Suprapubic skin (tissue), 4 donors: ENCODE measurements around the gene PSMG4. TPM values are rescaled to one million over a fixed set of nuclear protein-coding genes. Genes with fewer than 3 reads are reported as not detected.

Experiments
- DNase-seq, 2 donors: peaks; one replicate each; pipeline ENCODE4 v3.0.0-alpha.2; 2019; ENCODE audit warnings: low spot score in 2 of 2
- H3K27ac ChIP-seq: fragments of 200-600 bp; sonication (generic); one replicate; pipeline ENCODE4 v1.5.1; 2019
- H3K27me3 ChIP-seq: fragments of 200-600 bp; sonication (generic); one replicate; pipeline ENCODE4 v1.5.1; 2019
- H3K36me3 ChIP-seq: fragments of 200-600 bp; sonication (generic); one replicate; pipeline ENCODE4 v1.5.1; 2019
- H3K4me1 ChIP-seq: fragments of 200-600 bp; sonication (generic); one replicate; pipeline ENCODE4 v1.5.1; 2019
- H3K4me3 ChIP-seq: fragments of 200-600 bp; sonication (generic); one replicate; pipeline ENCODE4 v1.5.1; 2019; ENCODE audit warnings: mild to moderate bottlenecking
- H3K9me3 ChIP-seq: fragments of 200-600 bp; sonication (generic); one replicate; pipeline ENCODE4 v1.5.1; 2019
- EP300 ChIP-seq: sonication (generic); formaldehyde crosslinking; IDR thresholded peaks from one replicate; pipeline ENCODE4 v1.6.1; 2017; ENCODE audit warnings: antibody characterized with exemption
- POLR2A ChIP-seq, 2 donors: fragments of 450-650 bp; IDR thresholded peaks; one replicate each; pipeline ENCODE4 v1.6.1; 2017; ENCODE audit warnings: antibody characterized with exemption in 2 of 2, mild to moderate bottlenecking in 2 of 2, moderate library complexity in 2 of 2
- POLR2AphosphoS5 ChIP-seq, 3 donors: sonication (generic); formaldehyde crosslinking; IDR thresholded peaks; one replicate each; pipeline ENCODE4 v1.6.1; 2017; ENCODE audit warnings: antibody characterized with exemption in 3 of 3
- WGBS: methylation state at CpG from one replicate; pipeline ENCODE4 v1.1.5; 2018; 5-methylcytosine and 5-hydroxymethylcytosine counted together
- total RNA-seq, 4 donors: library from RNA; depleted of rRNA; stranded (reverse); fragments of >200 nt; gene quantifications; one replicate each; pipeline ENCODE4 v1.1.0, GENCODE V29; 2016
- TF ChIP-seq, protein P1 (sequence below), 2 donors: fragments of 200-600 bp in 1 of 2; fragments of 450-650 bp in 1 of 2; sonication (generic) in 1 of 2; IDR thresholded peaks; one replicate each; pipeline ENCODE4 v1.5.1; 2016 to 2019; ENCODE audit warnings: antibody characterized with exemption in 2 of 2, mild to moderate bottlenecking in 1 of 2, moderate library complexity in 1 of 2

Gene PSMG4
- total RNA-seq, 4 donors from 2014 or later: 11.4 to 32.6 (median 21.1) TPM

DNA sequence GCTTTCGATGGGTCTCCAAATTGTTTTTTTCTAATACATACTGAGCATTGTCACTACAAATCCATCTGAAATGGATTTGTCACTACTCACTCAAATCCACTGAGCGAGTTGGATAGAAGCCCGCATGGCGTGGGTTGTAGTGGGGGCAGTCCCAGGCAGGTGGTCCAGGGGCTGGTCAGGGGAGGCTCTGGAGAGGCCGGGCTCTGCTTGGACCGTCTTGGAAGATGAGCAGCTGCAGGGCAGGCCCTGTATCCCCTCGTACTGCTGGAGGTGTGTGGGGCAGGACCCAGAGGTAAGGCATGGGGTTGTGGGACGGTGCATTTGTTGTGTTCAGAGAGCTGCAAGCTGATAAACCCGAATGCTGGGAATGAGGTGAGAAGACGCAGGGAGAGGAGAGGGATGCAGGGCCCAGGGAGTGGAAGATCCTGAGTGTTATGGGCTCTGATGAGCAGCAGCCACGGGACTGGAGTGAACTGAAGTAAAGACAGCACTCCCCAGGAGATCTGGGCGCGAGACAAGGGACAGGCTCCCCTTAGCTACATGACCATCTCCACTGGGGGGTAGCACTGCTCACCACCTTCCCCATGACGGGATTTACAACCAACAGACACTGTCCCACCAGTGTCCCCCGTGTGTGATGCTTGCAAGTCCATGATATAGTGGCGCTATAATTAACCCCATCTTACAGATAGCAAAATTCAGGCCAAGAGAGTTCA is 45.9 kb downstream of the PSMG4 start:
- WGBS: 97% methylated on average over 16 of the region's 16 CpGs
- Histone ChIP-seq H3K4me1 (no peaks in the 10 kb centered on the region), H3K36me3 (peaks cover 4% of the 10 kb centered on the region), H3K27me3 (no peaks in the 10 kb centered on the region), H3K9me3 (no peaks in the 10 kb centered on the region), H3K27ac (no peak overlapping the region), H3K4me3 (no peak overlapping the region)
- DNase-seq: peak; percentile 50 to 66
- no peak for TF ChIP-seq POLR2A (IDR thresholded peaks at IDR 0.05)
- TF ChIP-seq EP300: no peak
- TF ChIP-seq POLR2AphosphoS5 (IDR thresholded peaks at IDR 0.05): no peak
- TF ChIP-seq, protein P1, sequence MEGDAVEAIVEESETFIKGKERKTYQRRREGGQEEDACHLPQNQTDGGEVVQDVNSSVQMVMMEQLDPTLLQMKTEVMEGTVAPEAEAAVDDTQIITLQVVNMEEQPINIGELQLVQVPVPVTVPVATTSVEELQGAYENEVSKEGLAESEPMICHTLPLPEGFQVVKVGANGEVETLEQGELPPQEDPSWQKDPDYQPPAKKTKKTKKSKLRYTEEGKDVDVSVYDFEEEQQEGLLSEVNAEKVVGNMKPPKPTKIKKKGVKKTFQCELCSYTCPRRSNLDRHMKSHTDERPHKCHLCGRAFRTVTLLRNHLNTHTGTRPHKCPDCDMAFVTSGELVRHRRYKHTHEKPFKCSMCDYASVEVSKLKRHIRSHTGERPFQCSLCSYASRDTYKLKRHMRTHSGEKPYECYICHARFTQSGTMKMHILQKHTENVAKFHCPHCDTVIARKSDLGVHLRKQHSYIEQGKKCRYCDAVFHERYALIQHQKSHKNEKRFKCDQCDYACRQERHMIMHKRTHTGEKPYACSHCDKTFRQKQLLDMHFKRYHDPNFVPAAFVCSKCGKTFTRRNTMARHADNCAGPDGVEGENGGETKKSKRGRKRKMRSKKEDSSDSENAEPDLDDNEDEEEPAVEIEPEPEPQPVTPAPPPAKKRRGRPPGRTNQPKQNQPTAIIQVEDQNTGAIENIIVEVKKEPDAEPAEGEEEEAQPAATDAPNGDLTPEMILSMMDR (IDR thresholded peaks at IDR 0.05): no peak

DNA sequence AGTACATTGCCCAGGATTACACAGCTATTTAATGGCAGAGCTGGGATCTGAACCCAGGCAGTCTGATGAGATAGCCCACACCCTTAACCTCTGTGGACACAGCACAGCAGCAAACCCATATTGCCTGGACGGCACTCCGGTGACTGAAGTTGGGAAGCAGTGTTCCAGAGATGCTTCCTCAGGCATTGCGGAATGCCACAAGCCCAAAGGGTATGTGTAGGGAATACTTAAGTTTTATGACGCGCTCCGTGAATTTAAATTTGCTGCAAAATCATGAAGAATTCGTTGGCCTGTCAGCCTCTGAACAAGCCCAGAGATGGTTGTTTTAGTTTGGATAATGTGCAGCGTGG is 46.4 kb downstream of the PSMG4 start:
- no peak overlapping the region for H3K27ac ChIP-seq
- no peak overlapping the region for H3K4me3 ChIP-seq
- H3K27me3 ChIP-seq: no peaks in the 10 kb centered on the region
- H3K9me3 ChIP-seq: no peaks in the 10 kb centered on the region
- no peaks in the 10 kb centered on the region for H3K4me1 ChIP-seq
- TF ChIP-seq POLR2AphosphoS5 (IDR thresholded peaks at IDR 0.05) (no peak), EP300 (no peak), POLR2A (IDR thresholded peaks at IDR 0.05) (no peak)
- TF ChIP-seq, protein P1 (IDR thresholded peaks at IDR 0.05): no peak
- WGBS: 99% methylated on average over 8 of the region's 8 CpGs
- DNase-seq: peak; percentile 7 to 15
- peaks cover 4% of the 10 kb centered on the region for H3K36me3 ChIP-seq

DNA sequence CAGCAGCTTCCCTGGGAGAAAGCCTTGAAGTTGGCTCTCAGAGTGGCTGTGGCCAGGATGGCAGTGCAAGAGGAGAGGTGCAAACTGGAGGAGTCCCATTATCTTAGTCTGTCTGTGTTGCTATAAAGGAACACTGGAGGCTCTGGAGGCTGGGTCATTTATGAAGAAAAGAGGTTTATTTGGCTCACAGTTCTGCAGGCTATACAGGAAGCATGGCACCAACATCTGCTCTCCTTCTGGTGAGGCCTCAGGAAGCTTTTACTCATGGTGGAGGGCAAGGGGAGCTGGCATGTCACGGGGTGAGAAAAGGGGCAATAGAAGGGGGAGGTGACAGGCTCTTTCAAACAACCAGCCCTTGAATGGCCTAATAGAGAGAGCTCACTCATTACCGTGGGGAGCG is 47.1 kb downstream of the PSMG4 start:
- TF ChIP-seq POLR2A (IDR thresholded peaks at IDR 0.05) (no peak), EP300 (no peak), POLR2AphosphoS5 (IDR thresholded peaks at IDR 0.05) (no peak)
- TF ChIP-seq, protein P1 (IDR thresholded peaks at IDR 0.05): no peak
- no peaks in the 10 kb centered on the region for H3K4me1 ChIP-seq
- H3K9me3 ChIP-seq: no peaks in the 10 kb centered on the region
- H3K27me3 ChIP-seq: no peaks in the 10 kb centered on the region
- 96% methylated on average over 3 of the region's 3 CpGs for WGBS
- H3K4me3 ChIP-seq: no peak overlapping the region
- peak in 1 of 2 donors; percentile 21 for DNase-seq
- H3K36me3 ChIP-seq: peaks cover 4% of the 10 kb centered on the region
- H3K27ac ChIP-seq: no peak overlapping the region

DNA sequence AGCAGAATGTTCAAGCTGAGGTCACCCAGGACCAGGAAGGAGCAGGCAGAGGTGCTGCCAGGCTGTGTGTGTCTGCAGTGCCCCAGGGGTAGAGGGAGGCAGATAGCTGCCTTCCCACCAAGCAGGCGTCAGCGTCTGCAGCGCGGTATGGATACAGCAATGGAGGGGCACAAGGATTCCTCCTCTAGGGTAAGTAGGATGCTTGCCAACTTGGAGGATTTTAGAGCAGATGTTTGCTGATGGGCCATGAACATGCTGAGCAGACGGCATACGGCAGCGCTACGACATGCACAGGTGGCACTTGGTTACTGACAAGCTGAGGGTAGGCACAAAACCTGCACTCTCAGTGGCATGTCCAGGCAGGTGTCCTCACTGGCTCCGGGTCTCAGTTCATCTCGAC is 48.1 kb downstream of the PSMG4 start:
- DNase-seq: peak in 1 of 2 donors; percentile 60

DNA sequence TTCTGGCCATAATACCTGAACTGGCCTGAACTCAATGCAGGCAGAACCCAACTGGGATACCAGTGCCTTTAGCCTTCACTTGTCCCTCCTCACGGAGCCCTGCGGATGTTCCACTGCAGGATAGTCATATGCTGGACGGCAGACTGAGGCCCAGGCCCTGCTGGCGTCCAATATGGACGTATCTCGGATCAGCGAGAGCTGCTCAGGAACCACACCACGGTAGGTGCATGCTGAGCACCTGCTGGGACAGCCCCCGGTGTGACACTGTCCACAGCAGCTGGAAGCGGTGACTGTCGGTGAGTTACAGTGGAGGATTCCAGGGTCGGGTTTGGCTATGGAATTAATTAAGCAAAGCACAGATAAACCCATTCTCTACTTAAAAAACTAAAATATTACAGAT is 48.7 kb downstream of the PSMG4 start:
- H3K36me3 ChIP-seq: peaks cover 4% of the 10 kb centered on the region
- TF ChIP-seq, protein P1 (IDR thresholded peaks at IDR 0.05): no peak
- TF ChIP-seq POLR2A (IDR thresholded peaks at IDR 0.05): no peak
- no peak for TF ChIP-seq POLR2AphosphoS5 (IDR thresholded peaks at IDR 0.05)
- TF ChIP-seq EP300: no peak
- DNase-seq: peak in 1 of 2 donors; percentile 54

More for the DNA sequence above, 48.1 kb downstream of the PSMG4 start:
- WGBS: 83% methylated on average over 4 of the region's 10 CpGs
- Histone ChIP-seq H3K4me3 (no peak overlapping the region), H3K4me1 (no peaks in the 10 kb centered on the region), H3K9me3 (no peaks in the 10 kb centered on the region), H3K36me3 (peaks cover 4% of the 10 kb centered on the region), H3K27me3 (no peaks in the 10 kb centered on the region), H3K27ac (no peak overlapping the region)
- no peak for TF ChIP-seq EP300
- no peak for TF ChIP-seq POLR2AphosphoS5 (IDR thresholded peaks at IDR 0.05)
- TF ChIP-seq, protein P1 (IDR thresholded peaks at IDR 0.05): no peak
- TF ChIP-seq POLR2A (IDR thresholded peaks at IDR 0.05): no peak

More for the DNA sequence above, 48.7 kb downstream of the PSMG4 start:
- WGBS: 96% methylated on average over 12 of the region's 12 CpGs
- Histone ChIP-seq H3K4me3 (no peak overlapping the region), H3K27me3 (no peaks in the 10 kb centered on the region), H3K27ac (no peak overlapping the region), H3K9me3 (no peaks in the 10 kb centered on the region), H3K4me1 (no peaks in the 10 kb centered on the region)
